ENCODE data around the gene TMEM89. TPM values are rescaled to one million over a fixed set of nuclear protein-coding genes. Genes with fewer than 3 reads are reported as not detected.

Gene TMEM89
- total RNA-seq, 2 donors from 2014 or later: not detected

- no peak for DNase-seq (ENCODE audit: low spot score)
- H3K4me1 ChIP-seq: peaks cover 0 to 59% of the 10 kb centered on the region in 2 donors
- H3K27ac ChIP-seq: peak within 1 kb of the TSS; percentile 86 to 95
Observed at GRCh38 chr3:48595075-48595525, 26.5 kb downstream of the TMEM89 start, which contains the start of gene COL7A1. Gene COL7A1 (minus strand): TSS chr3:48595329. CDS start chr3:48595159, 170 bp downstream.

GRCh38 chr3:48594417-48595049, 27.0 kb downstream of the TMEM89 start:
- Histone ChIP-seq H3K27me3 (no peaks in the 10 kb centered on the region), H3K27ac (peak overlapping the region in 1 of 2 donors; percentile 35), H3K4me1 (peaks cover 0 to 53% of the 10 kb centered on the region in 2 donors), H3K9me3 (no peaks in the 10 kb centered on the region), H3K36me3 (peaks cover 15% of the 10 kb centered on the region), H3K4me3 (peak overlapping the region; percentile 16 to 46)
- DNase-seq (ENCODE audit: low spot score): no peak
- no peak for TF ChIP-seq CTCF (IDR thresholded peaks at IDR 0.05)

More at GRCh38 chr3:48595075-48595525, 26.5 kb downstream of the TMEM89 start, which contains the start of gene COL7A1:
- Histone ChIP-seq H3K4me3 (peak within 1 kb of the TSS; percentile 16 to 46), H3K9me3 (no peaks in the 10 kb centered on the region), H3K27me3 (no peaks in the 10 kb centered on the region), H3K36me3 (peaks cover 21% of the 10 kb centered on the region)
- TF ChIP-seq CTCF (IDR thresholded peaks at IDR 0.05): no peak

GRCh38 chr3:48593337-48593736, 28.2 kb downstream of the TMEM89 start:
- Histone ChIP-seq H3K27me3 (no peaks in the 10 kb centered on the region), H3K4me3 (no peak overlapping the region), H3K27ac (no peak overlapping the region), H3K9me3 (no peaks in the 10 kb centered on the region), H3K36me3 (peaks cover 6% of the 10 kb centered on the region), H3K4me1 (peaks cover 0 to 41% of the 10 kb centered on the region in 2 donors)
- no peak for TF ChIP-seq CTCF (IDR thresholded peaks at IDR 0.05)
- no peak for DNase-seq (ENCODE audit: low spot score)

GRCh38 chr3:48592519-48593087, 29.0 kb downstream of the TMEM89 start:
- Histone ChIP-seq H3K4me3 (no peak overlapping the region), H3K9me3 (no peaks in the 10 kb centered on the region), H3K27me3 (no peaks in the 10 kb centered on the region), H3K27ac (no peak overlapping the region), H3K36me3 (peaks cover 2% of the 10 kb centered on the region), H3K4me1 (peaks cover 0 to 34% of the 10 kb centered on the region in 2 donors)
- no peak for TF ChIP-seq CTCF (IDR thresholded peaks at IDR 0.05)
- DNase-seq (ENCODE audit: low spot score): no peak

- peaks cover 0 to 28% of the 10 kb centered on the region in 2 donors for H3K4me1 ChIP-seq
- H3K4me3 ChIP-seq: no peak overlapping the region
- TF ChIP-seq CTCF (IDR thresholded peaks at IDR 0.05): no peak
- H3K9me3 ChIP-seq: no peaks in the 10 kb centered on the region
- H3K27me3 ChIP-seq: no peaks in the 10 kb centered on the region
- no peak overlapping the region for H3K27ac ChIP-seq
- no peak for DNase-seq (ENCODE audit: low spot score)
- no peaks in the 10 kb centered on the region for H3K36me3 ChIP-seq
Observed at GRCh38 chr3:48591886-48592518, 29.6 kb downstream of the TMEM89 start.

All from right atrium auricular region (tissue), 2 donors.